Activated CD8-positive, alpha-beta memory T cell treated with anti-CD3 and anti-CD28 coated beads, Interleukin-2, amount 50 U/mL, for 48 hours (primary cell): Measurements from ENCODE around the gene KIF5C.
A peak's percentile ranks its signal among the peaks of the same experiment; 100 is the strongest.

Experiments
- DNase-seq: peaks from one replicate; pipeline ENCODE4 v3.0.0-alpha.2; 2020

Gene KIF5C

DNA sequence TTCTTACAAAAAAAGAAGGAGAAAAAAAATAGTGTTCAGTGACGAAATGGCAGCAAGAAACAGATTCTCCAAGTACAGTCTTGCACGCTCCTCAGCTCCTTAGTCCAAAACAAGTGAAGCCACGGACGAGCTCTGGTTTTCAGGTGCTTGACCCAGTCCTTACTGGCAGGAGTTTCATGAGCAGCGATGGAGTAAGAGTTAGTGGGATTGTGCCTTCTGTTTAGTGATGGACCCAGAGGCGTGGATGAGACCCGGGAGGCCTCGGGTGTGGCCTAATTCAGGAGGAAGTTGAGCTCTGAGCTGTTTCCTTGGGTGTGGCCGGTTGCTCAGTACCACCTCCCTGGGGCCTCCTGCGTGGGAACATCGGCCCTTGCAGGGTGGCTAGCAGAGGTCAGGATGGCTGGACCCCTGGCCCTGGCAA is 52.0 kb downstream of the KIF5C start:
- peak; percentile 68 for DNase-seq

DNA sequence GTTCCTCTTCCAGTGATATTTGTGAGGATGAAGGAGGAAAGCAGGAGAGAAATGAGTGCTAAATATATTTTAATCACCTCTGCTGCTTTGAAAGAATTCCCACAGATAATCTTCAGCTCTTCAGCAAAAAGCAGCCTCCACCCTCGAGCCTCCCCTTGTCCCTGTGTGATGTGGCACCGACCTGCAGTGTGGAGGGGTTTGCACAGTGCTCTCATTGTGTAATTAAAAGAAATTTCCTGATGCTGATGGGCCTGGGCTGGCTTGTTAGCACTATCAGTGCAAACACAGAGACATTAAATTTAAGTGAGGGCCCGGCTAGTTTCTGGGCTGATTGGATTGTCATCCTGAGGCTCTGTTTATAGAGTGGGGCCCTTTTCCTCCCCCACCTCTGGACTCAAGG is 53.4 kb downstream of the KIF5C start:
- no peak for DNase-seq

DNA sequence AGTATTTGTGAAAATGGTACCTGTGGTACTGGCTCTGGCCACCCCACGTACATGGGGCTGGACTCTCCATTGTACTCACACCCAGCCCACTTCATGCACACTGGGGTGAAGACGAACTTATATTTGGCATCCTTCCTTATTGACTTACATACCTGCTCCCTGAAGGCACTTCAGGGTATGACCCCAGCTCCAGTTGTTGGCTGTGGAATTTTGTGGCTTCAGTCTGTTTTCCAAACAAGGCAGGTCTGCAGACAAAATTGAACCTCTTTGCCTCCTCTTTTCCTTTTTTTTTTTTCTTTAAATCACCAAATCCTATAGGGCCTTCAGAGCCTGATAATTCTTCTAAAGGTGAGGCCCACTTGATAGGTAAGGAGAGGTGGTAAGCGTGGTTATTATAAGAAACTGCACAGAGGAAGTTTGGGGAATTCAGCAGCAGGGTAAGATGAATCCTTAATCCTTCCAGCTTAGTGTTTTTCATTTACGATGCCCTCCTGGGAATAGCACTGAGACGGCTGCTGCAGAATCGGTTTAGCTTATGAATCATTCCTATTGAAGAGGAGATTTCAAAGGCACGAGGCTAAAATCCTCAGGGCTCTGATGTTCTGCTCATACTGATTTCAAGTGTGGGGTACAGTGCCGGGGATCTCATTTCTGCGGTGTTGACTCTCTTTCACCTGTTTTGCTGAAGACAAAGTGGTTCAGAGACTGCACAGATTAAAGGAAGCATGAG is 55.2 kb downstream of the KIF5C start:
- DNase-seq: no peak

DNA sequence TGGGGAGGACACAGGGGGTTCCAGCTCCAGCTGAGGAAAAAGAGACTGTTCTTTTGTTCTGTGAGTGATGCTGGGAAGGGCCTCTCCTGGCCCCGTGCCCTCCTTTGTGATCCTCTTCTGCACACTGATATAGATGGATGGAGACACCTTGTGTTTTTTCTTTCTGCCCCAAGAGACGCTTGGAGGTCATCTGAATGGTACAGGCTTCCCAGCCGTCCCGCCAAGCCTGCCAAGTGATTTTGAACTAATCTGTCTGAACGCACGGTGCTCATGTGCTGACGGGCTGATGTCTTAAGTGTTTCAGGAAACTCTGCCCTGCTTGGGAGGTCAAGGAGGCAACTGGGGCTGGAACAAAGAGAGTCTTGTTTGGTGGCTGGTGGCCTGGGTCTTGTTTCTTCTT is 57.5 kb downstream of the KIF5C start:
- no peak for DNase-seq

DNA sequence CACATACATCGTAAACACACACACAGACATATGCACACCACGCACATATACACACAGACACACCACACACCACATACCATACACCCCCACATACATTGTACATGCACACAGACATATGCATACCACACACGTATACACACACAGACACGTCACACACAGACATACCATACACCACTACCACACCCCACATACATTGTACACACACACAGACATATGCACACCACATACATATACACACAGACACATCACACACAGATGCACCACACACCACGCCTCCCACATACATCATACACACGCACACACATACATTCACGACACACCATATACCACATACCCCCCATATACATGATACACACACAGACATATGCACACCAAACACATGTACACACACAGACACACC is 58.4 kb downstream of the KIF5C start:
- DNase-seq: no peak

DNA sequence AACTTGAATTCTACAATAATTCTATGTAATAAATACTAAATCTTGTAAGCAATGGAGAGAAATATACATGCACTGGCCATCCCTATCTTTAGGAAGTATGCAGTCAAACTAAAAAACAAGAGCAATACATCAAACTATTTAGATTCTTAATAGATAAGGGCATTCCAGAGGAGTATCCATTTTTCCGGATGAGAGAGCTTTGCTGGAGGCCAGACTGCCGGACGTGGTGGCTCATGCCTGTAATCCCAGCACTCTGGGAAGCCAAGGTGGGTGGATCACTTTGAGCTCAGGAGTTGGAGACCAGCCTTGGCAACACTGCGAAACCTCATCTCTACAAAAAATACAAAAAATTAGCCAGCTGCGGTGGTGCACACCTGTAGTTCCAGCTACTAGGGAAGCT is 60.8 kb downstream of the KIF5C start:
- no peak for DNase-seq

DNA sequence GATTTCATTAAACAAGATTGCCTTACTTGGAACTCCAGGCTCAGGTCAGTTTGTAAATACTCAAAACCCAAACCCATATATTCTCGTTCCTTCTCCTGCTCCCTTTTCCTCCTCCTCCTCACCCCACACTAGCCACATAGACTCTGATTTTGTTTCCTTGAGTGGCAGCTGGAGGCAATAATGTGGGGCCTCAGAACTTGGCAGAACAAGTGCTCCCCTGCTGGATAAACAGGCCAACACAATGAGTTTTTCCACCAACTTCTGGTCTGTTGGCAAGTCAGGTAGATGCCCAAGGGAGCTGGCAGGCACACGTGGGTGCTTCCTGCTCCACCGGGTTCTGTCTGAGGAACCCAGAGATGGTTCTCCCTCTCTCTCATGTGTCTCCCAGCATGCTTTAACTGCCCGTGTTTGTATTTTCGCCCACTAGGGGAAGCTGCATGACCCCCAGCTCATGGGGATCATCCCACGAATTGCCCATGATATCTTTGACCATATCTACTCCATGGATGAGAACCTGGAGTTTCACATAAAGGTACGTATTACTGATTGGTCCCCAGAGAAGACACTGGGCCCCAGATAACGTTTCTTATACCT is 61.9 kb downstream of the KIF5C start:
- DNase-seq: no peak

DNA sequence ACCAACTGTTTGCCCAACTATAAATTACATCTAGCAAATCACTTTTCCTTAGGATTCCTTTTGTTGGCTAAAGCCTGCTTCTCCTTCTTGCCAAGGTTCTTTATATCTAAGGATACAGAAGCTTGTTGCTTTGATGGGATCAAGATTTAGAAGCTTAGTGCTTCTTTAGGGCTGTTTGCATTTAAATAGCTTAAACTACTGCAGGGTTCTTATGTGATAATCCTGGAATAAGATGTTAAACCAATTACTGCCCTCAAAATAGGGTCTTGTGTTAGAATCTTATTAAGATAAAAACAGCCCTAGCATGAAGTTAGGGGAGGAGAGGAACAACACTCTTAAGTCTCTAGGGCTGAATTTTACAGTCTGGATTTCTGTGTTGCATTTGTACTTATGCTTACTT is 64.2 kb downstream of the KIF5C start:
- DNase-seq: no peak

DNA sequence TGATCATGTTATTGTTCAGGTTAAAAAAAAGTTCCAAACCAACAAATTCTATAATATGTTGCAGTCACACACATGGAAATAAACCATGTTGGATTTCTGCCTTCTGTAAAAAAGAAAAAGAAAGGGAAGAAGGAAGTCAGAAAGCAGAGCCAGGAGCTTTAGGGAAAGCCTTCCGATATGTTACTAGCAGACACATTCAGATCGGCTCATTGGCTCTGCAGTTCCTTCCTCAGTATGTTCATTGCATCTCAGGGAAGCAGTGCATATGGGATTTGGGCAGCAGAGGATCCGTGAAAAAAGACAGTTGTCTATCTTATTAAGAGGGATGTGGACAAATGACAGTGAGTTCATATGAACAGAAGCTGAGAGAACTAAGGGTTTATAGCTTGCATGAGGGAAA is 68.1 kb downstream of the KIF5C start:
- DNase-seq: no peak

DNA sequence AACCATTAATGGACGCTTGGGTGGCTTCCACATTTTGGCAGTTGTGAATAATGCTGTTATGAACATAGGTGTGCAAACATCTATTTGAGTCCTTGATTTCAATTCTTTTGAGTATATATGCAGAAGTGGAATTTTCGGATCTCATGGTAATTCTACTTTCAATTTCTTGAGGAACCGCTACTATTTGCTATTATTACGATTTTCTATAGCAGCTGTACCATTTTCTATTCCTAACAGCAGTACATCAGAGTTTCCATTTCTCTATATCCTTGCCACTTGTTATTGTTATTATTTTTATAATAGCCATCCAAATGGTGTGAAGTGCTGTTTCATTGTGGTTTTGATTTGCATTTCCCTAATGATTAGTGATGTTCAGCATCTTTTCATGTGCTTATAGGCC is 69.5 kb downstream of the KIF5C start:
- no peak for DNase-seq

DNA sequence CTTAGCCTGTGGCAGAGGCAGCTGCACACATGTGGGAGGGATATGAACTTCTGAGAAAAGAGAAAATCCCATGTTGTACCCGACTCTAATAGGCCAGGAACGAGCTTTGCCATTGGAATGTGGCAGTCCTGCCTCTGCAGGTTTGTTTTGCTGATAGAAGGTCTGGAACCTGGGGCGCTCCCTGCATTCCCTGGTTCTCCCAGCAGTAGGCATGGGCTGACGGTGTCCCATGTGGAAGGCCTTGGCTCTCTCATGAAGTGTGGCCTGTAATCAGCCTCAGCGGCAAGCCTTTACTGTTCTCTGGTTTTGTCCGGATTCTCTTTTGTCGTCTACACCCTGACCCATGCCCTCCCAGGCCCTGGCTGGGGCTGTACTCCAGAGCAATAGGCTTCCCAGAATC is 72.3 kb downstream of the KIF5C start:
- DNase-seq: no peak

DNA sequence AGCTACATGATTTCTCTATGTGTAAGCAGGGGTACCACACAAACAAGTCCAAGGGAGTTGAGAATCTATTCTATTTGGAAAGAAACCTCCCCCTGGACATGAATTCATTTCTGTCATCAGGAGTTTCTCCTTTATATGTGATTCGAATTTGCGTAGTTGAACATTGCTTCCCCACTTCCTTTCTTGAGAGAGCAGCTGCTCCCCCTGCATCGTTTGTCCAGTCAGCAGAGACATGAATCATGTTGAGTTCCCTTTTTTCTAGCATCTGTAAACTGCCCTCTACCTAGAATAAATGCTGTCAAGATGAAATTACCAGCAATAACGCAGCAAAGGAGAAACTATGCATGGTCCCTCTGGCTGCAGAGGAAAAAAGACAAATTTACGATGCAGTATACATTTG is 73.8 kb downstream of the KIF5C start:
- DNase-seq: no peak

DNA sequence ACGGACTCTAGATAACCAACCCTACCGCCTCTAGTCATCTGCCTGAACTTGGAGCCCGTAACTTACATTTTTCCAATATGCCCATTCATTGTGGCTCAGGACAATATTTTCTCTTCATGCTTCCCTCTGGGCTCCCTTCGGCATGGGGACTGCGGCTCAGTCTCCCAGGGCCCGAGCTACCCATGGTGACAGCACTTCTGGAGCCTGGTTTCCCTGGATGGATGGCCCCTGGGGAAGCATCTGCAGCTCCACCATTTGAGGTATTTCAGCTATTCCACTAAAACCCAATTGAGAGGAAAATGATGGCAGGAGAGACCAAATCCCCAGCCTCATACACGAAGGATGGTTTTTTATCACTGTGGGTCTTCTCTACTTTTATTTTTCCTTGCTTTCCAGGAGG is 74.3 kb downstream of the KIF5C start:
- no peak for DNase-seq

DNA sequence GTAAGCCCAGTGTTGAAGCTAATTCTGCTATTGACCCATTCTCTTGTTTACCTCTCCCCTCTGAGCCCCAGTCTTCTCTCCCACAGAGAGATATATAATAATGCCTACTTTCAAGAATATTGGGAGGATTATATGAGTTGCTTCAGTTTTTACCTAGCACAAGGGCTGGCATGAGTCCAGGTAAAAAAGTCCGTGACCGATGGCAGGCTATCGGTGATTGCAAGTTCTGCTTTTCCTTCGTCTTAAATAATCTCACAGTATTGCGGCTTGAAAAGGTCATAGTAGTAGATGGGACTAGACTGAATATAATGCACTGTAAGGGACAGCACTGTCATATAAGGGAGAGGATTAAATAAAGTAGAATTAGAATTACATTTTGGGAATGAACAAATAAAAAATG is 77.6 kb downstream of the KIF5C start:
- DNase-seq: no peak

DNA sequence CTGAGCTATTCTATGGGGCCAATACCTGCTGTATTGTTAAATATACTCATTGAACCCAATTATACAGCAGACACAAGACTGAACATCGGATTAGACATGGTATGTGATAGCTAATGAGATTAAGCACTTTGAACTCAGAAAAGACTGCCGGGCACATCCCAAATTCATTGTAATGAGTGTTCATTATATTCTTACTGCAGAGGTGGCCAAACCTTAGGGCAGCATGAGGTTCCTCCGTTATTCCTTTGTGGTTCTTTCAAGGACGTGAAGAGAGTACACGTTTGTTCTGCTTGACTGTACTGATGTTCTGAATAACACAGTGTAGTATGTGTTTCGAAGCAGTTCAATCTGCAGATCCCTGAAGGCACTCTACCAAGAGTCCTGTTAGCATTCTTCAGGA is 78.4 kb downstream of the KIF5C start:
- DNase-seq: no peak

DNA sequence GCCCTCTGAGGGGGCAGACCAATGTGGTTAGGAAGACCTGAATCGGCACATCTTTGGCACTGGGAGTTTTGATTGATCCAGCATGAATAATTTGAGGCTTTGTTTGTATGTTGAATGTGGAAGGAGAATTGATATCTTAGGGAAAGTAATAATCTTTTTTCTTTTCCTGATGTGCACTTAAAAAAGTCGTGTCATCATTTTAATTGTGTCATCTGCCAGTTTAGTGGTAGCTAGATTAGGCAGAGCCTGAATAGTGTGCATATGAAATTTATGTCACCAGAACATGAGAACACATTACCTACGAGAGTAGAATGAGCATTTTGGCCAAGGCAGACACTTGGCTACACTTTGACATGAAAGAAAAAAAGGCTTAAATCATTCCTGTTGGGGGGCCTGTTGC is 79.5 kb downstream of the KIF5C start:
- no peak for DNase-seq

DNA sequence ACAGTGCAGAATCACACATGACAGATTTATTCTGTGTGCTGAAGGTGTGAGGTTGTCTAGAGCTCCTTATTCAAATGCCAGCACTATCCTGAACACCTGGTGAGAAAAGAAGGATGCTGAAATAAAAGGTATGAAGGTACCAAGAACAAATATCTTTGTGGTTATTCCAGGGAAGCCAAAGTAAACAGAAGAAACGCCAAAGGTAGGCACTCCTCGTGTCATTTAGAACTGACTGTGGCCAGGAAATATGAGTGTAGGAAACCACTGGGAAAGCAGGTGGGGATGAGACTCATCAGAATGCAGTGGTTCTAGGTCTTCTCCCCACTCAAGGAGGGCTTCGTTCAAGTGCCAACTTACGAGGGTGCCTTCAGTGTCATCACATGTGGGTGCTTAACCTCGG is 80.8 kb downstream of the KIF5C start:
- no peak for DNase-seq

DNA sequence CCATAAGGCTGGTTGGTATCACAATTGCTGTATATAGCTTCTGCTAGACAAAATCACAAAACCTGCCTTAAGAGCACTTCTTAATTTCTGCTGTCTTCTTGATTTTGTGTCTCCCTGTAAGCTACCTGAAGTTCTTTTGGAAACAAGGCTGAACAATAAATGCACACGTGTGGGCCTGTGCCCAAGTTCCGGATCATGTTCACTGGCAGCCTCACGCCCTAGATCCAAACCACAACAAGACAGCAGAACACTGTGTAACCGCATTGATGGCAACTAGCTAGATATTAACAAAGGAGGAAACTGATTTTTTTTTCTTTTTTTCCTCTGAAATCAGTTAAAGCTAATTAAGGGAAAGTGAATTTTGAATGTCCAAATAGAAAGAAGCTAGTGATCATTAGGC is 82.0 kb downstream of the KIF5C start:
- DNase-seq: no peak

DNA sequence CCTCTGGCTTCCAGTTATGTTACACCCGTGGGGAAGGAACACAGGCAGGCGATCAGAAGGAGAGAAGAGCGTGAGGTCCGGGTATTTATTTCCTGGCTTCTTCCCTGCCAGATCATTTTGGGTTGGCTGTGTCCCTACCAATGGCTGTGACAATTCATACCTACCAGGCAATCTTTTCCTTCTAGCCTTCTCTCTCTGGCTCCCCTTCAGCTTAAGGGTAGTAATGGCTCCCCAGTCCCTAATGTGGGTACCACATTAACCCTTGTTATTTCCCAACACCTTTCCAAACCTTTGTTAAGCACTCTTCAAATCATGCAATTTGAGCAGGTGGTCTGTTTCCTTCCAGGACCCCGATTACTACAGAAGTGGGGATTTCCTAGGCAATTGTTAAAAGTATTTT is 84.7 kb downstream of the KIF5C start:
- no peak for DNase-seq

DNA sequence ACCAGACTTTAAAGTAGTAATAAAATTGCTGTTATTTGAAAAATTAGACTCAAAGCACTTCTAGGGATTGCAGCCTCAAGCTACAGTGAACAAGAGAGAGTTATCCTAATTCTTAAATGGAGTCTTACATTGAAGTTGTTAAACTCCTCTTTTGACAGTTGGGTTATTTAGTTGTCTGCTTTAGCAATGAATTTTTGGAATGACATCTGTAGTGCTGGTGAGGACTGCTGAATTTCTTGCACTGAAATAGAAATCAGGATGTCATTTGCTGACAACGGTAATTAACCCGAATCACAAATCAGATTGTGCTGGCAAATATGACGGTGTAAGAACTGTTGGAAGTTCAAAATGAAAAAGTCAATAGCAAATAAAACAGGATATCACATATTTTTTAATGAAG is 85.5 kb downstream of the KIF5C start:
- DNase-seq: no peak

DNA sequence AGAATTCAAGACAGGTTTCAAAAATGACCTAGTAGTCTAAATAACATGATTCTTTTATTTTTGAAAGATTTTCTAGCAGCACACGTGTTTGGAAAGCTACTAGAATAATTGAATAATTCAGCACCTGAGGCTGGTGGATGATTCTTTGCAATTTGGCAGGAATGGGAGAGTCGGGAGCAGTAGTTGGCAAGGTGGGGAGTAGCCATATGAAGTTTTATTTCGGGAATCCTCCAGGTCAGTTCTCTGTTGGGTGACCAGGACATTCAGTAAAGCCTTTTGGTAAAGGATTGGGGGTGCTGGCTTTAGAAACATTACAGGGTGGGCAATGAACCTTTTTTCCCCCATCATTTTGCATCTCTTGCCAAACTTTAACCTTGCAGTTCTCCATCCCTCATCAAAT is 88.4 kb downstream of the KIF5C start:
- no peak for DNase-seq

DNA sequence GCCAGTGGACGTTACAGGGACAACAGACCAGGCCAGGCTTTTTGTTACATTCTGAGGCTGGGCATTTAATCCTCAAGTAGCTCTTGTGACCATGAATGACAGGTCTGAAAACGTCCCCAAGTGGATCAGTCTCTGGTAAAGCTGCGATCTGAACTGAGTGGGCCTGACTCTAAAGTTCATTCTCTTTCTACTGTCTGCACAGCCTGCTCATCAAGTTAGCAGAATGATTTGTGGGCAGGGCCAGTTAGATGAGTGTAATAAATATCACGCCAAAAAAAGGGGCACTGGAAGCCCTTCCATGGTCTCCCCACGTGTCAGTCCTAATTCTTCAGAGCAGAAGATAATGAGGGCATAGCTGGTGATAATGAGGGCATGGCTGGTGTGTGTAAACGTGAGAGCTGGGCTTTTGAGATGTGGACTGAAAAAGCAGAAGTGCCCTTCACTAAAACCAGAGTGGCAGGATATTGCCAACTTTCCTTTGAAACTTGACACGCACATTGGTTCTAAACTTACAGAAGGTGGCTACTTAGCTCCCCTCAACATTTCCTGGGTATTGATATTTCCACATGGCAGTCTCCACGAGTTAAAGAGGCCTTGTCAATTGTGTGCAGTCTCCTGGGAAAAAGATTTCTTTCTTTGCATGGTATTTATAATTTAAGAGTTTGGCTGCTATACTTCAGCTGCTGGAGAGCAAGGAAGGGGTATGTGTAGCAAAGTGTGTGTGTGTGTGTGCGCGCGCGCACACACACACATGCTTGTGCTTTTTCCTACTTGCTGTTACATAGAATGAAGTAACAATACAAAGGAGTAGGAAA is 90.8 kb downstream of the KIF5C start:
- no peak for DNase-seq

DNA sequence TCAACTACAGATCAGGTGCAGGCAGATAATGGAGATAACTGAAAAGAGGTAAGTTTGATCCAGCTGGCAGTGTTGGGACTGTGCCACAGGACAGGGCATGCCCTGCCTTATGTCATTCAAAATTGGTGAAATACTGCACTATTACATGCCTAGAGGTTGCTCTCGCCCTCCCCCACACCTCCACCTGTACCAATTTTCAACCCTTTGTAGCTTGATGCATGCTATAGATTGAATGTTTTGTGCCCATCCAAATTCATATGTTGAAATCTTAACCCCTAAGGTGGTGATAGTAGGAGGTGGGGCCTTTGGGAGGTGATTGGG is 91.4 kb downstream of the KIF5C start:
- DNase-seq: no peak

DNA sequence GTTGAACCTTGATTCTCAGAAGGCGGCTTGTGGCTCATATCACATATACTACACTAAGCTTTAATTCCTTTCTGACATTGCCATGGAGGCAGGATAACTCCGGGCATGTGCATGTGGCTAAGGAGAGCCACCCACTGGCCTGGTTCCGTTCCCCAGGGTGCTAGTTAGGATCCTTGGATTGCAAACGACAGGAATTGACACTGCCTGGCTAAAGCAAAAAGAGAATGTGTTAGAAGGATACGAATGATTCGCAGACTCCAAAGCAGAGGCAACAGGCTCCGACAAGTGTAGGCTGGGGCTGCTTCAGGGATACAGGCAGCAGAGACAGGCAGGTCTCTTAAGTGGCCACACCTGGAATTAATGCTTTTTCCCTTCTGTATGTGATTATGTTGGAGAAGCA is 92.0 kb downstream of the KIF5C start:
- DNase-seq: no peak

DNA sequence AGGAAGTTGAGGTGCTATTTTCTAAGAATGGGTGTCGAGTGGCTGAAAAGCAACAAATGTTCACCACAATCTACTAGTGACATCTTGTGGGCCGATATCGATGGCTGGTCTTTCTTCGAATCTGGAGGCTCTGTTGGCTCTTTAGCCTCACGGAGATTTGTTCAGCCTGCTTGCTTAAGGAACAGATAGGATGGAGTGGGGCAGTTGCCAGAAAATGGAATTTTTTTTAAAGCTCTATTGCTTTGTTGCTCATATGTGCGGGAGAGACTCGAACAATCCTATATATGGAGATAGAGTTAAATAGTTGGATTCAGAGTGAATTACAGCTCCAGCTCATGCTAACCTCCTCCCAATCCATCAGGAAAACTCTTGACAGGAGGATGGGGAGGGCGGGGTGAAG is 92.6 kb downstream of the KIF5C start:
- no peak for DNase-seq
